Measurements from ENCODE around the gene ATAD3B.
"Not testable (repeated sequence)": the region's sequence is repeated elsewhere in the genome, so short reads cannot be mapped to it uniquely, and the experiment has no call there.

The ATAD3B gene

DNA sequence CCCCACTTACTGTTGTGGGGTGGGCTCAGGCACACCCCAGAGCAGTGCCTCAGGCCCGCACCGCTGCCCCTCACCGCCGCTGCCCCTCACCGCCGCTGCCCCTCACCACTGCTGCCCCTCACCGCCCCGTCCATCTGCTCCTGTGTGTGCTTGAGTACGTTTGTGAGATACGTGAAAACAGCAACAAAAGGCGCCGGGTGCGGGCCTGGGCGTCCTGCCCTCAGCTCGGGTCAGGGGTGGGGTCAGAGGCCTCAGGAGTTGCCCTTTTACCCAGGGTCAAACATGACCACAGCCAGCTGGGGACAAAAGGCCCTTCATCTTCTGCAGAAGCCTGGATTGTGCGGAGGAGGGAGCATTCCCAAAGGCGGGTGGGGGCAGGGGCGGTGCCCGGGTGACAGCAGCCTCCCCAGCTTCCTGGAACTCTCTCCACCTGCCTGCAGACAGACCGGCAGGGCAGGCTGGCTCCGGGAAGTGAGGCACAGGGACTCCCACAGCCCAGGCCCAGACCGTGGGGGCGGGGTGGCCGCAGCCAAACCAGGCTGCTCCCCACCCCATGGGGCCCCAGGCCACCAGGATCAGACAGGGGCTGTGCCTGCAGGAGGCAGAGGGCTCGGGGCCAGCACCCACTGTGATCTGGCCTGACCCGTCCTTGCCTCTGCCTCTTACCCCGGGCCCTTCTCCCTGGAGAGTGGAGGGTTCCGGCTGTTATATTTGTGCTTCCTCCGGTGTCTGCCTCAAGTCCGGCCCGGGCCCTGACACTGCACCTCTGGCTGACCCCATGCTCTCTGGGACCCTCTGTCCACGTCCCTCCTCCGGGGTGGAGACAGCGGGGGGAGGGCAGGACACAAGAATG is 38.4 kb upstream of the ATAD3B start:
- peak; percentile 59 for DNase-seq (ENCODE audit: low read depth, low spot score)

DNA sequence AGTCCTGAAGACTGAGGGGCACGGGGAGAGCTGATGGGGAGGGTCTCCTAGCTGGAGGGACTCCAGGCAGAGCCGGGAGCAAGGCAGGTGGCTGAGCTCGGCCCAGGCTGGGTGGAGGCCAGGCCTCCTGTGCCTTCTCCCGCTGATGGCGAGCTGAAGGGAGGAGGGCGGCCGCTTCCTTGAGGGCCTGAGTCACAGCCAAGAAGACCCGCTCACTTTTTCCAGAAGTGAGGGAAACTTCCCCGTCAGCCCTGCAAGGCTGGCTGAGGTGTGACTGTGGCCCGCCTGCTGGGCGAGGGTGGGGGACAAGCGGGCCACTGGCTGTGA is 37.8 kb upstream of the ATAD3B start:
- DNase-seq (ENCODE audit: low read depth, low spot score): peak; percentile 91

DNA sequence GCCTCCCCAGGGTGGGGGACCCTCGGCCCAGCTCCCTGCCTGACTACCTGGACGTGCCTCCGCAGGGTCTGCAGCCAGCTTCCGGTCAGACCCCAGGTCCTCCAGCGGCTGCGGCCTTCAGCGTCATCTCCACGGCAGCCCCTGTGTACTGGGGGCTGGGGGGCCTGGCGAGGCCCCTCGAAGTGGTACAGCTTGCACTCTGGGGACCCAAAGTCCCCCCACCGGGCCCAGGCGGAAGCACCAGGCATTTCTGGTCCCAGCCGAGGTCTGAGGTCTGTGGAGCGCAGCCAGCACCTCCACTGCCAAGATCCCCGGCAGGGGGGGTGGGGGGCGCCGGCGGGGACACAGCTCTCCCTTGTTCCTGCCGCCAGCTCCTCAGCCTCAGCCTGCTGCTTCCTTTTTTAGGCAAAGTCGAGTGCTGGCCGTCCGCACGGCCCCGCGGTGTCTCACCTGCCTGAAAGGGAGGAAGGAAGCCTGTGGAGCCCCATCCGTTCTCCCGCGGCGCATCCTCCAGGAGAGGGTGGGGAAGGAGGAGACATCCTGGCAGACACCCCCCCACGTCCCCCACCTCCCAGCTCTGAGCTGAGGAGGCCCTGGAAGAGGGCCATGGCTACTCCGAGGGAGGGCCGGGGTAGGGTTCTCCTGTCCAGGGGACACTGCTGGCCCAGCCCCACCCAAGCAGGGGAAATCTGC is 37.3 kb upstream of the ATAD3B start:
- DNase-seq (ENCODE audit: low read depth, low spot score): peak; percentile 92

DNA sequence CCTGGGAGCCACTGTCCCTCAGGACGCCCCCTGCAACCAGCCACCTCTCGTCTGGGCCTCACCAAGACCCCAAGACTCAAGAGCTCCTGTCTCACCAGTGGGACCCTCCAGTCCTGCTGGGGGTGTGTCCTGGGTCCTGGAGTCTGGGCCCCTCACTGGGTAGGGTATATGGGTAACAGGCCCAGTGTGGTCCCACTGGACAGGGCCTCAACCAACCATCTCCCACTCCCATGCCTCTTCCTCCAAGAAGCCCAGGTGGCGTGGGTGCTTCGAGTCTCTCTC is 36.8 kb upstream of the ATAD3B start:
- no peak for DNase-seq (ENCODE audit: low read depth, low spot score)

DNA sequence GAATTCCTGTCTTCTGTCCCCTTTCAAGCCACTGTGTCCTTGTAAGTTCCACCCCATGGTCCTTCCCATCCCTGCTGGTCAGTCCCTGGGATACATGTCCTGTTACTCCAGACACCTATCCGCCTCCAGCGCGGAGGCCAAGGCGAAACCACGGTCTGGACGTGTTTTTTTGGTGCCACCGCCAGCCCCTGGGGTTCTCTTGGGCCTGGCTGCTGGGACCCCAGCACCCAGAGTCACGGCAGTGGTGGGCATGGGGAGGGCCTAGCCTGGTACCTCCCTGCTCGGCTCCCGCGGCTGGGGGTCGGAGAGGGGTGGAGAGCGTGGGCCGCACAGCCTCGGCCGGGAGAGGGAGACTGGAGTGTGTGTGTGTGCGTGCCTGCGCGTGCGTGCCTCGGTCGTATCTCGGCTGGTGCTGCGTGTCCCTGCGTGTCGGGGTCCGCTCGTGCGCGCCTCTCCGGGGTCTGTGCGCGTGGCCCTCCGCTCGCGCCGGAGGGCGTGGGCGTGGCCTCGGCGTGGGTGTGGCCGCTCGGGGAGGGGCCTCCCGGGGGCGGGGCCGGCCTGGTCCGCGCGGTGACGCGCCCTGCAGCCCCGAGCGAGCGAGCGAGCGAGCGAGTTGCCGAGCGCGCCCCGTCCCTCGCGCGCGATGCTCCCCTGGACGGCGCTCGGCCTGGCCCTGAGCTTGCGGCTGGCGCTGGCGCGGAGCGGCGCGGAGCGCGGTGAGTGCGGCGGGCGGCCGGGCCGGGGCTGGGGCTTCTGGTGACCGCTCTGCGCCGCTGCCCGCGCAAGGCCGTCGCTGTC is 36.3 kb upstream of the ATAD3B start, which contains the start of gene VWA1:
VWA1 (plus strand) TSS at position 585 of the 798 bp plus-strand sequence; CDS start at position 644, 59 bp downstream.
- DNase-seq (ENCODE audit: low read depth, low spot score): peak; percentile 92

DNA sequence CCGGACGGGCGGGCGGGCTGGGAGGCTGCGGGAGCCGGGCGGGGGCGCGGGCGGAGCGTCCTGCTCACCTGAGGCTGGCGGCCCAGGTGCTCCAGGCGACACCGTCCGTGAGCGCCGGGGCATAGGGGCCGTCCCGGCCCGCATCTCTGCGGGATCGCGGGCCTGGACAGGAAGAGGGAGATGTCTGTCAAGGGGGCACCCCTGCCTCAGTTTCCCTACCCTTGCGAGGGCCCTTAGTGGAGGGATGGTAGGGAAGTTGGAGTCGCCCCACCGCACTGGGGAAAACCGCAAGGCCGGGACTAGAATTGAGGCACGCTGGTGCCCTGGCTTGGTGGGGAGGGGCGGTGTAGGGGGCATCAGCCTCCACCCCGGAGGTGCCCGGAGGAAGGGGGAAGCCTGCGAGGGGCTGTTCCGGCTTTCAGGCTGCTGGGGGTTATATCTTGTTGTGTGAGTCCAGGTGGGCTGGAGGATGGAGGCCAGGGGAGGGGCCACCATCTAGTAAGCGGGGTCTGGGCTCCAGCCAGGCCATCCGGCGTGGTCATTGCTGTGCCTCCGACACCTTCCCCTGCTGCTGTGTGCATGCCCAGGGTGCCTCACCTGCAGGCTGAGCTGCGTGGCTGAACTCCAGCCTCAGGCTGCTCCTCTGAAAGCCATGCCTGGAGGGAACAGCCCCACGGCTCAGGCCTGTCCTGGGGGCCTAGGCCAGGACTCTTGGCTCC is 35.5 kb upstream of the ATAD3B start:
- no peak for DNase-seq (ENCODE audit: low read depth, low spot score)

DNA sequence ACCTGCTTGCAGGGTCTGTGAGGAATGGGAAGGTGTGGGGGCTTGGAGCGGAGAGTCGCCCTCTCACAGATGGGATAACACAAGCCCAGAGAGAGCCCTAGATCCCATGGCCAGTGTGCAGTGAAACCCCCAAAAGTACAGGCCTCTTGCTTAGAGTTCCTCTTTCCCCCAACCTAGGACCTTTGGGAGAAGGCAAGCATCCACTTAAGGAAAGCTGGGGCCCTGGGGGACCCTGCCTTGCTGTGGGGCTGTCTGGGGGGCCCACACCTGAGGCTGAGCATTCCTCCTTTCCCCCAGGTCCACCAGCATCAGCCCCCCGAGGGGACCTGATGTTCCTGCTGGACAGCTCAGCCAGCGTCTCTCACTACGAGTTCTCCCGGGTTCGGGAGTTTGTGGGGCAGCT is 34.9 kb upstream of the ATAD3B start:
- DNase-seq (ENCODE audit: low read depth, low spot score): no peak

DNA sequence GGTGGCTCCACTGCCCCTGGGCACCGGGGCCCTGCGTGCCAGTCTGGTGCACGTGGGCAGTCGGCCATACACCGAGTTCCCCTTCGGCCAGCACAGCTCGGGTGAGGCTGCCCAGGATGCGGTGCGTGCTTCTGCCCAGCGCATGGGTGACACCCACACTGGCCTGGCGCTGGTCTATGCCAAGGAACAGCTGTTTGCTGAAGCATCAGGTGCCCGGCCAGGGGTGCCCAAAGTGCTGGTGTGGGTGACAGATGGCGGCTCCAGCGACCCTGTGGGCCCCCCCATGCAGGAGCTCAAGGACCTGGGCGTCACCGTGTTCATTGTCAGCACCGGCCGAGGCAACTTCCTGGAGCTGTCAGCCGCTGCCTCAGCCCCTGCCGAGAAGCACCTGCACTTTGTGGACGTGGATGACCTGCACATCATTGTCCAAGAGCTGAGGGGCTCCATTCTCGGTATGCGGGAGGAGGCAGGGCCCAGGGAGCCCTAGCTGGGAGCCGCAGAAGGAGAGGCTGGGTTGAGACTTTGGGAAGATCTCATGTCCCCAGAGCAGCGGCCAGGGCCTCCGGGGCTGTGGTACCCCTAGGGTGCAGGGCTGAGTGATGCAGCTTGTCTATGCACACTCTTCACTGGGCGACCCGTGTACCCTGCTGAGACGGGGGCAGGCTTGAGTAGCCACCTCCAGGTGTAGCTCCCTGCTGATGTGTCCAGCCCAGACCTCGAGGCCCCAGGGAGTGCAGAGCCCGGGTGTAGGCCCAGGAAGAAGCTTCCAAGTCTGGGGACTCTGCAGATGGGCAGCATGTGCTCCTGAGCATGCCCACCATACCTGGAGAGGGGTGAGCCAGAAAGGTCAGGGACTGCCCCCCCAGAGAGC is 34.3 kb upstream of the ATAD3B start:
- no peak for DNase-seq (ENCODE audit: low read depth, low spot score)

DNA sequence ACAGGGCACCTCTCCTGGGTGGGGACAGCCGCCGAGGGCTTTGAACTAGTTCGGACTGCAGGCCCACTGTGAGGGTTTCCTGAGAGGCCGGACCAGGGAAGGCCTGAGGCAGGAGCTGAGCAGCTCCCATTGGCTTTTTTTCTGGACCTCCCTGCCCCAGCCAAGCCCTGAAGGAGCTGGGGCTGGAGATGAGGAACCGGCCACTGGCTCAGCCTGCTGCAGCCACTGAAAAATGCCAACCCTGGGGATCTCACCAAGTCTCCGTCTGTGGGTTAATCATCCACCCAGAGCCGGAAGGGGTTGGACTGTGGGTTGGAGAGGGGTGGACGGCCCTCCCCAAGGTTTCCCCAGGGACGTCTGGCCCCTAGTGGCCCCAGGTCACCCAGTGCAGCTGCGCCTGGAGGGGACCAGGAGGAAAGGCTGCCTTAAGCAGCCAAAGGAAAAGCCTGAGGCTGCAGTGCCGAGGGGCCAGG is 33.6 kb upstream of the ATAD3B start:
- no peak for DNase-seq (ENCODE audit: low read depth, low spot score)

DNA sequence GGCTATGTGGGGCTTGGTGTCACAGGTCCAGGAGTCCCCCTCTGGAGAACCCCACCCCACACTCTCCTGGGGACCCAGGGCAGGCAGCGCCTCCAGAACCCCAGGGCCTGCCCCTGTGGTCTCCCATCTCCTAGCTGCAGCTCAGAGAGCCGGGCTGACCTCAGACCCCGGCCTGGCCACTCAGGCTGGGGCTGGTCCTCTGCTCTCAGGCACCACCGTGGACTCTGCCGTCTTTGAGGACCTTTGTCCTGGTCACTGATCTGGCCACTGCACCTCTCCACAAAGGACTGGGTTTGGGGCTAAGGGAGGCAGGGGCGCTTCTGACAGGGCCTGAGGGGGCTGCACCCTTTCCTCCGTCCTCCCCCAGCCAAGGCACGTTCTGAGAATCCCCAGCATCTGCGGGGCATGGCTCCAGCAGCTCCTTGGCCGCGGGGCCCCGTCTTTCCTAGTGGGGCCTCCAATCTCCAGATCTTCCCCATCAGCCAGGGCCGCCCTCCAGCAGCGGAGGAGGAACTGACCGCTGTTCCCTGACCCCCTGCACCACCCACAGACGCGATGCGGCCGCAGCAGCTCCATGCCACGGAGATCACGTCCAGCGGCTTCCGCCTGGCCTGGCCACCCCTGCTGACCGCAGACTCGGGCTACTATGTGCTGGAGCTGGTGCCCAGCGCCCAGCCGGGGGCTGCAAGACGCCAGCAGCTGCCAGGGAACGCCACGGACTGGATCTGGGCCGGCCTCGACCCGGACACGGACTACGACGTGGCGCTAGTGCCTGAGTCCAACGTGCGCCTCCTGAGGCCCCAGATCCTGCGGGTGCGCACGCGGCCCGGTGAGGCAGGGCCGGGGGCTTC is 32.8 kb upstream of the ATAD3B start:
- DNase-seq (ENCODE audit: low read depth, low spot score): no peak

DNA sequence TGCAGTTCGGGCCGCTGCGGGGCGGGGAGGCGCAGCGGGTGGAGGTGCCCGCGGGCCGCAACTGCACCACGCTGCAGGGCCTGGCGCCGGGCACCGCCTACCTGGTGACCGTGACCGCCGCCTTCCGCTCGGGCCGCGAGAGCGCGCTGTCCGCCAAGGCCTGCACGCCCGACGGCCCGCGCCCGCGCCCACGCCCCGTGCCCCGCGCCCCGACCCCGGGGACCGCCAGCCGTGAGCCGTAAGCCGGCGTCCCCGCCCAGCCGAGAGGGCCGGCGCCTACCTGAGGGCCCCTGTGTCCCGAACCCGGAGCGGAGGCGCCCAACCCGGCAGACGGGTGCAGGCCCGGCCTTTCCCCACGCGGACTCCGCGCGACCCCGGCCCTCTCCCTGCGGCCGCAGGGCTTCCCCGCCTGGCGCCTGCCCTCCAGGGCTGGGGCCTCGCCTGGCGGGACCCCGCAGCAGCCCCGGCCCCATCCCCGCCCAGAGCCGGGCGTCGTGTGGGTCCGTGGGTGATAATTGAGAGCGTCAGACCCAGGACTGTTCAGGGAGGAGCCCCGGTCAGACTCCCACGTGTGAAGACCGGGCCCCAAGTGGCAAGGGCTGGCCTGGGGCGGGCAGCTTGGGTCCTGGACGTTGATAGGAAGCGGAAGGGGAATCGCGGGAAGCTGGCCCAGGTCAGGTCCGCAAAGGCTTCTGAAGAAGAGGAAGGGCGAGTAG is 31.9 kb upstream of the ATAD3B start:
- no peak for DNase-seq (ENCODE audit: low read depth, low spot score)

DNA sequence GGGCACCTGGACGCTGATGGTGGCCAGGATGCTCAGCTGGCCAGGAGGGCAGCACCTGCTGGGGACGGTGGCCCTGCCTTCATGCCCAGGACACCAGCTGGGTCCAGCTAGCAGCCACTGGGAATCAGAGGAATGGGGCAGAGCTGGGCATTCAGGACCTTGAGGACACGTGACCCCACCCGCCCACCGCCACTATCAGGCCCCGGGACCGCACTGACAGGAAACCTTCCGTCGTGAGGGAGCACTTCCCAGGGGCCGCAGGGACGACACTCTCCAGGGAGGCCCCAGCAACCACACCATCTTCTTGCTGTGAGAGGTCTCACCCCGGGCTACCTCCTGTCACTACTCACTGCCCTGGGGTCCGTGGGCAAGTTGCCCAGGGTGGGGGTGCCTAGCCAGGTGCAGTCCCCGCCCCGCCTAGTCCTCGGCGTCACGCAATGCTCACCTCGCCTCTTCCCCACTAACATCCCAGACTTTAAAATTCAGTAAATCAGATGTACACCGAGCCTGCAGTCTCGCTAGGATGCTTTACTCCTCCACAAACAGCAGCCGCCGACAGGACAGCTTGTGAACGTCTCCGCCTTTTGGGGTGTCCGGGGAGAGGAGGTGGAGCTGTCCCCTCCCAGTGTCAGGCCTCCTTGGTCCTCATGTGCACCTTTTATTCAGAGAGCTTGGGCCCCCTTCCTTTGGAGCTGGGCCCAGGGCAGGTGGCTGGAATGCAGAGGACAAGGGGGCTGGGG is 31.1 kb upstream of the ATAD3B start:
- DNase-seq (ENCODE audit: low read depth, low spot score): no peak

DNA sequence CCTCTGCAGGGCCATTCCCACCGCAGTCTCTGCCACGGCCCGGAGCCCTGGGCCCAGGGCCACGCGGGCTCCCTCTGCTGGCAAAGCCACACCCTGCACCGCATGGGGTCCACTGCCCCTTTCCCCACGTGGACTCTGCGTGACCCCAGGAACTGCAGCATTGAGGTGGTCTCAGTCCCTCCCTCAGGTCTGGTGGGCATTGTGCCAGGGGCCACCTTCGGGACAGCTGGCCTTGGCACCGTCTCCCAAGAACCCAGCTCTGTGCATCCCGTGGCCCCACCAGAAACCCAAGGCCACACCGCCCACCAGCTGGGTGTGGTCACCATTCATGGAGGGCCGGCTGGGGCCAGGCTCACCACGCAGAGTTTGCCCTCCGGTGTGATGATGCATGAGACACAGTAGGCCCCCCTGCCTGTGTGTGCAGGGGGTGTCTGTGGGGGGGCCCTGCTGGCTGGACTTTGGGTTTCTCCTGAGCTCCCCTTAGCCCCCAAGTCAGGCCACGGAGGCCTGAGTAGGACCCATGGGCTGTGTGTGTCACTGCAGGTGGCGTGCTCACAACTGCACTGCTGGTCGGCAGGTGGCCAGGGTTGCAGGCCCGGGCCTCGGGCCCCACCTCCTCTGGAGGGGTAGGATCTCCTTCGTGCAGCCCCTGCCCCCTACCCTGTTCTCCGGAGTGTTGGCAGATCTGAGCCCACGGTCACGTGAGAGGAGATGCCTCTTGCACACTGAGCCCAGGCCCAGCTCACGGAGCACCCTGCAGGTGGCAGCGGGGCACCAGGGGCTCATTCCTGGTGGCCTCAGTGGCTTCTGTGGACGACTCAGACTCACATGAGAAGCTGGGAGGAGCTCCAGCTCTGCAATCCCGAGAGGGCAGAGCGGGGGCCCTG is 30.3 kb upstream of the ATAD3B start:
- peak; percentile 68 for DNase-seq (ENCODE audit: low read depth, low spot score)

DNA sequence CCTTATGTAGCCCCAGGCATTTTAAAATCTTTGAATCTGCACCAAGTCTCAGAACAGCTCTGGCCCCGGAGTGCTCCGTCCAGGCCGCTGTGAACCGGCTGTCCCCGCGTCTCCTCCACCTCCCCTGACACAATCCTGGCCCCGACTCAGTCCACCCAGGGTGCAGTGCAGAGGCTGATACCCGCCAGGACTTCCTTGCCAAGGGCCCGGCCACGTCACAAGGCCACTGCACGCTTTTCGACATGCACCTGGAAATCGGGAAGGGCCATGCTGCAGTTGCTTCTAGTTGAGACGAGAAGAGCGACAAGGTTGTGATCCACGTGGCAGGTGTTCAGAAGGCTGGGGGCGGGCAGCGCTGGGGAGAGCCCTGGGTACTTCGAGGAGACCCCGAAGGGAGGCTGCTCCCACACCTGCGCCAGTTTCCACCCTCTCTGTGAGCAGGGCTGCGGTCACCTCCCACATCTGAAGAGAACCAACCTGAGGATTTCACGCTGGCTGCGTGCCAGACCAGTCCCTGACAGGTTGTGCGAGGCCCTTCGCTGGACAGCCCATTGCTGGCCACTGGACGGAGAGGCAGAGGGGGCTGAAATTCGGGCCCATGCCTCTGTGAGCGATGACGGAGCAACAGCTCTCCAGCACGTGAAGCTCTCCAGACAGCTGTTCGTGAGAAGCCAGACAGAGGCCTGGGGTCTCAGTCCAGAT is 29.3 kb upstream of the ATAD3B start:
- DNase-seq (ENCODE audit: low read depth, low spot score): no peak

DNA sequence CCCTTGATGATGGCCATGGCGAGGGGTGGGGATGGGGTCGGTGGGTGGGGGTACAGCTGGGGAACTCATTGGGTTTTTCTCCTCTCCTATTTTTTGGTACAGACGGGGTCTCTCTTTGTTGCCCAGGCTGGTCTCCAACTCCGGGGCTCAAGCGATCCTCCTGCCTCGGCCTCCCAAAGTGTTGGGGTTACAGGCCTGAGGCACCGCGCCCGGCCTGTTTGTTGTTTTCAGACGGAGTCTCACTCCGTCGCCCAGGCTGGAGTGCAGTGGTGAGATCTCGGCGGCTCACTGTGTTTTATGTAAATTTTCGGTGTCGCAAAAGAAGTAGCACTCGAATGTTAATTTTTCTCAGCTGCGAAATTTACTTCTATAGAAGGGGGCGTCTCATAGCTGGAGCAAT is 24.9 kb upstream of the ATAD3B start:
- DNase-seq (ENCODE audit: low read depth, low spot score): not testable (repeated sequence)

DNA sequence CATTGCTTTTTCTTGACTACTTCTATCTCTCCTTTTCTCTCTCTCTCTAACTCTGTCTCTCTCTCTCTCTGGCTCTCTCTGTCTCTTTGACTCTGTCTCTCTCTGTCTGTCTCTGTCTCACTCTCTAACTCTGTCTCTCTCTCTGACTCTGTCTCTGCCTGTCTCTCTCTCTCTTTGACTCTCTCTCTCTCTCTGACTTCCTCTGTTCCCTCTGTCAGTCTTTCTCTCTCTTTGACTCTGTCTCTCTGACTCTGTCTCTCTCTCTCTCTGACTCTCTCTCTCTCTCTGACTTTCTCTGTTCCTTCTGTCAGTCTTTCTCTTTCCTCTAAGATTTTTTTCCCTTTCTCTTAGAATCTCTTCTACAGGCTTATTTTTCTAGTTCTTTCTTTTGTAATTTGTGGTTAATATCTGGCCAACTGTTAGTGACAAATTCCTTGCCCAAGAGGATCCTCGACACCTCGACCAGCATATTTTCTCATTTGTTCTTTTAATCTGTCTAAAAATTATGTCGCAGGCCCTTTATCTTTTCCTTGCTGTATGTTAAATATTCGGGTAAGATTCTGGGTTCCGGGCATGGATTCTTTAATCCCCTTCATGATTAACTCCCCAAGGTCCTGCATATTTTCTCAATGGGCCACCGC is 22.3 kb upstream of the ATAD3B start, which contains the start of gene ATAD3C:
ATAD3C (plus strand) TSS at position 591 of the 641 bp plus-strand sequence. CDS start 995 bp downstream, outside the sequence.
- DNase-seq (ENCODE audit: low read depth, low spot score): no peak
